ENCODE results near the gene FLT3LG.
"Not testable (repeated sequence)": the region's sequence is repeated elsewhere in the genome, so short reads cannot be mapped to it uniquely, and the experiment has no call there.

FLT3LG gene

GRCh38 chr19:49441210-49441959 lies 32.6 kb upstream of the FLT3LG start, which contains the start of gene SLC17A7:
Gene SLC17A7 (minus strand): TSS chr19:49441527. CDS start chr19:49441379, 148 bp downstream.
- peak; percentile 12 for DNase-seq

GRCh38 chr19:49441960-49442350 lies 32.1 kb upstream of the FLT3LG start:
- DNase-seq: no peak

- DNase-seq: no peak
Measured at GRCh38 chr19:49442354-49442753, 31.7 kb upstream of the FLT3LG start.

DNA sequence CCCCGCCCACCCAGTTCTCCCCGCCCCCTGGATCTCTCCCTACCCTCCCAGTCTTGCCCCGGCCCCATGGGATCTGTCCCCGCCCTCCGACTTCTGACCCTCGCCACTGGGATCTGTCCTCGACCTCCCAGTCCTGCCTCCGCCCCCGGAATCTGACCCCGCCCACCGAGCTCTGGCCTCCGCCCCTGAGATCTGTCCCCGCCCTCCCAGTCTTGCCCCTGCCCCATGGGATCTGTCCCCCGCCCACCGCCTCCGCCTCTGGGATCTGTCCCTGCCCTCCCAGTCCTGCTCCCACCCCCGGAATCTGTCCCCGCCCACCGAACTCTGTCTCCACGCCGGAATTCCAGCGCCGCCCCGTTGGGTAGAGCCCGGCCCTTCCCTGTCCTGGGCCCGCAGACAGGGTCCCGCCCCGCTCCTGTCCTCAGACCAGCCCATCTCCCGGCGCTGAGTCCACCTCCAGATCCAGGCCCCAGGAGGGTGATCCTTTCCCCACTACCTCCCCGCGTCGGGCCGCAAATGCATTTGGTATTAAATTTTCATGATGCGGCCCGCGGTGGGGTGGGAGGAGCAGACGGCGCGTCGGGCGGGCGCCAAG lies 31.1 kb upstream of the FLT3LG start:
- peak; percentile 81 for DNase-seq

DNA sequence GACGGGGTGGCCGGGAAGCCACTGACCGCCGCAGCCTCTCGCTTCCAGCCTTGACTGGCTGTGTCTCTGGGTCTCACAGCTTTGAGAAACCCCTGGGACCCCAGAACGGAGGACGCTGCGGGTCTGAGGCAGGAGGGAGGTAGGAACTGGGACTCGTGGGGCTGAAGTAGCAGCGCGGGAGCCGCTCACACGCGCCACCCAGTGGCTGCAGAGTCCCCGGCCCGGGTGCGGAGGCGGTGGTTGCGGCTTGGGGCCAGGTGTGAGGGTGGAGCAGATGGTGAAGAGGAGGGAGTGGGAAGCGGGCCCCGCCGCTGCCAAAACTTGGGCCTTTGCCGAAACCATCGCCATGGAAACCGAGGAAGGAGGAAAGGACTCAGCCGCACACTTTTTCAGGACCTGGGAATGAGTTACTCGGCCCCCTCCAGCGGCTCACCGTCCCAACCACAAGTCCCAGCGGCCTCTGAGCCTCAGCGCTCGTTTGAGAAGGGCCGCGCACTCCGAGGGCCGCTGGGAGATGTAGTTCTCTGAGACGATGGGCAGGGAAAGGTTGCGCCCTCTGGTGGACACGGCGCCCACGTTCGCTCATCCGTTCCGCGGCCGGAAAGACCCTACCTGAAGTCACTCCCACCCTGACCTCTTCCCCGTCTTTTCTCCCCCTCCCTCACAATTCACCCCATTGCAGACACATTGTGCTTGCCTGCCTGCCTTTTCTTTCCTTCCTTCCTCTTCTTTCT lies 30.5 kb upstream of the FLT3LG start:
- DNase-seq: peak; percentile 97

DNA sequence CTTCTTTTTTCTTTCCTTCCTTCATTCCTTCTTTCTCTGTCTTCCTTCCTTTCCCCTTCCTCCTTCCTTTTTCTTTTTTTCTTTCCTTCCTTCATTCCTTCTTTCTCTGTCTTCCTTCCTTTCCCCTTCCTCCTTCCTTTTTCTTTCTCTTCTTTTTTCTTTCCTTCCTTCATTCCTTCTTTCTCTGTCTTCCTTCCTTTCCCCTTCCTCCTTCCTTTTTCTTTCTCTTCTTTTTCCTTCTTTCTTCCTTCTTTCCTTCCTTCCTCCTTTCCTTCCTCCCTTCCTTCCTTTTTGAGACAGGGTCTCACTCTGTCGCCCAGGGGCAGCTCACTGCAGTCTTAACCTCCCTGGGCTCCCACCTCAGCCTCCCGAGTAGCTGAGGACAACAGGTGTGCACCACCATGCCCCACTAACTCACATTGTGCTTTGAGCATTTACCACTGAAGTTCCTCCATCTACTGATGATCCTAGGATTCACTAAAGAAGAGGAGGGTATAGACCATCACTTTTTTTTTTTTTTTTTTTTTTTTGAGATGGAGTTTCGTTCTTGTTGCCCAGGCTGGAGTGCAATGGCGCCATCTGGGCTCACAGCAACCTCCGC lies 29.8 kb upstream of the FLT3LG start:
- not testable (repeated sequence) for DNase-seq

DNA sequence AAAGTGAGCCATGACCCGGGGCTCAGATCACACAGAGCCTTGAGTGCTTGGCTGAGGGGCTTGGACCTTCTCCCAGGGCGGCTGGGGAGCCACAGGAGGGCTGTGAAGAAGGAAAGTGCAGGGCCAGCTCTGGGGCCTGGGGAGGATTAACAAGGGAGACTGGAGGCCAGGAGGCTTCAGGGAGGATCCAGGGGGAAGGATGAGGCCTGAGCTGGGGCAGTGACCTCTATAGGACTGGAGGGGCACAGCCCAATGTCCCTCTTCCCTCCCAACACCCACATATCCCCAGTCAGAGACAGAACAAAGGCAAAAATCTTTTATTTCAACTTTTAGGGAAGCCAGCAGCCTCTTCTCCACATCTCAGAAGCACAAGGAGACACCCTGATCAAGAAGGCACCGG lies 28.0 kb upstream of the FLT3LG start:
- no peak for DNase-seq

DNA sequence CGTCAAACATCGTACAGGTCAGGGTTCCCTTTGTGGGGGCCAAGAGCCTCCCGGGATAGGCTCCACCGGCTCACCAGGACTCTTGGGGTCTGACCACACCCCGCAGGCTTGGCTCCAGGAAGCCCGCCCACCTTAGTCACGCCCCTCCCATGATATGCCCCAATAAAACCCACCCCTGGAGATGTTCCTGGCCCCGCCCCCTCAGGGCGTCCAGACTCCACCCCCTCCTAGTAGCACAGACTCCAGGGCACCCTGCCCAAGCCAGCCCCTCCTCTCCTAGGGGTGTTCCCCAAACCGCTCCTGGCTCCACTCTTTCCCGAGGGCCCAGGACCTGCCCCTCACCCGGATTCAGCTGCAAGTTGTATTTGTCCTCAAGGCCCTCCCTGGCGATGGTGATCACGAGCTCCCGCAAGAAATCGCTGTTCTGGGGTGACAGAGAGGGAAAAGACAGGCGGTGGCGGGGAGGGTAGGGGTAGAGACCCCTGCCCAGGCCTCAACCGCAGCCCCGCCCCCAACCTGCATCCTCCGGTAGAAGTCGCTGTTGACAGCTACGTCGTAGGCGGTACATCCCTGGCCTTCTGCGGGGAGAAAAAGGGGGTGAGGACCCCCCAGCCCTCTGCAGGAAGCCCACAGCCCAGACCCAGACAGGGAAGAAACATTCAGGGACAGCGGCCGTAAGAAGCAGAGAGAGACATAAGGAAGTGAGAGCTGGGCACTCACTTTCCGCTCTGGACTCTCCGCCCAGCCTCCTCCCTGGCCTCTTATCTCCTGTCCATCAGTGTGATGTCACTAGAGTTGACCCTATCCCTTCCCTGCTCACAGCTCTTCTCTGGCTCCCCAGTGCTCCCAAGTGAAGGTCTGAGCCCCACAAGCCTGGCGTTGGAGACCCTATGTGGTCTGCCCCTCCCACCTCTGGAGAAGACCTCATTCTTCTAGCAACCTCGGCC lies 26.3 kb upstream of the FLT3LG start:
- no peak for DNase-seq

- no peak for DNase-seq
Measured at GRCh38 chr19:49448432-49448786, 25.6 kb upstream of the FLT3LG start.

- no peak for DNase-seq
Measured at GRCh38 chr19:49450405-49450804, 23.6 kb upstream of the FLT3LG start.

- DNase-seq: peak; percentile 99
Measured at GRCh38 chr19:49451430-49452181, 22.4 kb upstream of the FLT3LG start, which contains the start of gene PIH1D1. Gene PIH1D1 (minus strand): TSS chr19:49451814. CDS start chr19:49451574, 240 bp downstream.

GRCh38 chr19:49453013-49453756 lies 20.8 kb upstream of the FLT3LG start, which contains the start of gene ALDH16A1:
Gene ALDH16A1 (plus strand): TSS chr19:49453225. CDS start chr19:49453332, 107 bp downstream.
- DNase-seq: peak; percentile 98

DNA sequence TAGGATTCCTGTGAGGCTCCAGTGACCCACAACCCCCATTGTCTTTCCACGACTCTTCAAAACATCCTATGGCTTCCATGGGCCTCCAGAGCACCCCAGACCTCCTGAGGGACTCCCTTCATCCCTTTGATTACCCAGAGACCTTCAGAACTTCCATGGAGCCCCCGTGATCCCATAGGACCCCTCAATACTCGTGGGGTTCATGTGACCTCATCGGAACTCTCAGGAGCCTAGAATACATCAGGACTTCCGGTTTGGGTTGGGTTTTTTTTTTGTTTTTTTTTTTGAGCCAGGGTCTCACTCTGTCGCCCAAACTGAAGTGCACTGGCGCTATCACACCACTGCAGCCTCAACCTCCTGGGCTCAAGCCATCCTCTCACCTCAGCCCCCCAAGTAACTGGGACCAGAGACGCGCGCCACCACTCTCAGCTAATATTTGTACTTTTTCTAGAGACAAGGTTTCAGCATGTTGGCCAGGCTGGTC lies 20.2 kb upstream of the FLT3LG start:
- no peak for DNase-seq

- no peak for DNase-seq
Measured at GRCh38 chr19:49455773-49456172, 18.2 kb upstream of the FLT3LG start.

DNA sequence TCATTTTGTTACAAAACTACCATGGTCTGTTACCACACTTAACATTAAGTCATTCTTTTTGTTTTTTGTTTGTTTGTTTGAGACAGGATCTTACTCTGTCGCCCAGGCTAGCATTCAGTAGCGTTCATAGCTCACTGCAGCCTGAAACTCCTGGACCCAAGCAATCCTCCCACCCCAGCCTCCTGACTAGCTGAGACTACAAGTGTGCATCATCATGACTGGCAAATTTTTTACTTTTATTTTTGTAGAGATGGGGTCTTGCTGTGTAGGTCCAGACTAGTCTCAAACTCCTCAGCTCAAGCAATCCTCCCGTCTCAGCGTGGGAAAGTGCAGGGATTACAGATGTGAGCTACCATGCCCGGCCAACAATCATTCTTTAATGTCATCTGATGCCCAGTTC lies 17.7 kb upstream of the FLT3LG start:
- no peak for DNase-seq

- no peak for DNase-seq
Measured at GRCh38 chr19:49458567-49458903, 15.5 kb upstream of the FLT3LG start.

DNA sequence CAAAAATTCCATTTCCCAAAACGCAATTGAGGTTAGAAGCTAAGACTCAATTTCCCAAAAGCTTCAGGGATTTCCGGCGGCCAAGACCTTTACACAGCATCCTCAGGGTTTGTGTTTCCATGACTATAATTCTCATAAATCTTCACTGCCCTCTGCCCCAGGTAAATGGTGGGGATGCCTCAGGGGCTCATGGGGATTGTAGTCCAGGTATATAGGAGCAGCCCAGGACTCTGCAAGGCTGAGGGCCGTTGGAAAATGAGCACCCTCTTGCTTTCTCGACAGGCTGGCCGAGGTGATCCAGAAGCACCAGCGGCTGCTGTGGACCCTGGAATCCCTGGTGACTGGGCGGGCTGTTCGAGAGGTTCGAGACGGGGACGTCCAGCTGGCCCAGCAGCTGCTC lies 14.6 kb upstream of the FLT3LG start:
- DNase-seq: no peak

DNA sequence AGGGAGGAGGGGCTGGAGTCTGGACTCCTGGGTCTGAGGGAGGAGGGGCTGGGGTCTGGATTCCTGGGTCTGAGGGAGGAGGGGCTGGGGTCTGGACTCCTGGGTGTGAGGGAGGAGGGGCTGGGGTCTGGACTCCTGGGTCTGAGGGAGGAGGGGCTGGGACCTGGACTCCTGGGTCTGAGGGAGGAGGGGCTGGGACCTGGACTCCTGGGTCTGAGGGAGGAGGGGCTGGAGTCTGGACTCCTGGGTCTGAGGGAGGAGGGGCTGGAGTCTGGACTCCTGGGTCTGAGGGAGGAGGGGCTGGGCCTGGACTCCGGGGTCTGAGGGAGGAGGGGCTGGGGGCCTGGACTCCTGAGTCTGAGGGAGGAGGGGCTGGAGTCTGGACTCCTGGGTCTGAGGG lies 12.9 kb upstream of the FLT3LG start:
- DNase-seq: not testable (repeated sequence)

DNA sequence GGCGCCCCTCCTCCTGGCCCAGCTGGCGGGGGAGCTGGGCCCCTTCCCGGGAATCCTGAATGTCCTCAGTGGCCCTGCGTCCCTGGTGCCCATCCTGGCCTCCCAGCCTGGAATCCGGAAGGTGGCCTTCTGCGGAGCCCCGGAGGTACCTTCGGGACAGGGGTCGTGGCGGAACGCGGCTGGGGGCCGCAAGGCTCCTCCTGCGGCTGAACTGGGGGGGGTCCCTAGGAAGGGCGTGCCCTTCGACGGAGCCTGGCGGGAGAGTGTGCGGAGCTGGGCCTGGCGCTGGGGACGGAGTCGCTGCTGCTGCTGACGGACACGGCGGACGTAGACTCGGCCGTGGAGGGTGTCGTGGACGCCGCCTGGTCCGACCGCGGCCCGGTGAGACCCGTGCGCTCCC lies 12.4 kb upstream of the FLT3LG start:
- no peak for DNase-seq

- DNase-seq: no peak
Measured at GRCh38 chr19:49462492-49462891, 11.5 kb upstream of the FLT3LG start.
